Subcutaneous adipose tissue (tissue), 4 donors: ENCODE measurements around the gene PISD. TPM values are rescaled to one million over a fixed set of nuclear protein-coding genes. Genes with fewer than 3 reads are reported as not detected.

ENCODE experiments used
- total RNA-seq, 4 donors: library from RNA; depleted of rRNA; stranded (reverse); fragments of >200 nt; gene quantifications; one replicate each; pipeline ENCODE4 v1.1.0, GENCODE V29; 2016
- TF ChIP-seq, protein P1 (sequence below): fragments of 450-650 bp; IDR thresholded peaks from one replicate; pipeline ENCODE4 v1.5.1; 2016; ENCODE audit warnings: low read depth, mild to moderate bottlenecking, control low read depth, antibody characterized with exemption, moderate library complexity

PISD gene
- total RNA-seq, 4 donors from 2014 or later: 46.7 to 207 (median 61.1) TPM

DNA sequence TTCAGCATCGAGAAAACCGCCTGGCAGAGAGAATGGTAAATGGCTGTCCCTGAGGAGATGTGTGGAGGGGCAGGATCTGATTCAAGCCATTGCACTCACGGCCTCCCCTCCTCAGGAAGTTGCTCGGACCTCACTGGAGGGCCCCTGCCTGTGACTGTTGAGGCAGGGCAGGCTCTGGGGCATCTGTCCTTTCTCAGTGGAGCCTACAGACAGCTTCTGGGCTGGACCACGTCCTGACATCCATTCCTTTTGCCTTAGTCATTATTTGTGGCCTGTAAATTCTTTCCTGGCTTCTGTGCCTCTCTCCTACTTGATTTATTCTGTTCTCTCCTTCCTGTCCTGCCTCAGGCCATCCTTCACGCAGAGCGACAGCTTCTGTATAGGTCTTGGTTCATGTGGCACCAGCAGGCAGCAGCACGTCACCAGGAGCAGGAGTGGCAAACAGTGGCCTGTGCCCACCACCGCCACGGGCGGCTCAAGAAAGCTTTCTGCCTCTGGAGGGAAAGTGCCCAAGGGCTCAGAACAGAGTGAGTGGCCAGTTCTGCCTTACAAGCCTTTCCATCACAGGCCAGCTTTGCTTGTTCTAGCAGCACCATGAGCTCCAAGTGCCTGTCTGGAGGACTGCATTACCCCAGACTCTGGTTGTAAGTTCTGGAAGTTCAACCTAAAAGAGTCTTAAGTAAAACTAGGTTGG is 59.6 kb downstream of the PISD start:
- TF ChIP-seq, protein P1, sequence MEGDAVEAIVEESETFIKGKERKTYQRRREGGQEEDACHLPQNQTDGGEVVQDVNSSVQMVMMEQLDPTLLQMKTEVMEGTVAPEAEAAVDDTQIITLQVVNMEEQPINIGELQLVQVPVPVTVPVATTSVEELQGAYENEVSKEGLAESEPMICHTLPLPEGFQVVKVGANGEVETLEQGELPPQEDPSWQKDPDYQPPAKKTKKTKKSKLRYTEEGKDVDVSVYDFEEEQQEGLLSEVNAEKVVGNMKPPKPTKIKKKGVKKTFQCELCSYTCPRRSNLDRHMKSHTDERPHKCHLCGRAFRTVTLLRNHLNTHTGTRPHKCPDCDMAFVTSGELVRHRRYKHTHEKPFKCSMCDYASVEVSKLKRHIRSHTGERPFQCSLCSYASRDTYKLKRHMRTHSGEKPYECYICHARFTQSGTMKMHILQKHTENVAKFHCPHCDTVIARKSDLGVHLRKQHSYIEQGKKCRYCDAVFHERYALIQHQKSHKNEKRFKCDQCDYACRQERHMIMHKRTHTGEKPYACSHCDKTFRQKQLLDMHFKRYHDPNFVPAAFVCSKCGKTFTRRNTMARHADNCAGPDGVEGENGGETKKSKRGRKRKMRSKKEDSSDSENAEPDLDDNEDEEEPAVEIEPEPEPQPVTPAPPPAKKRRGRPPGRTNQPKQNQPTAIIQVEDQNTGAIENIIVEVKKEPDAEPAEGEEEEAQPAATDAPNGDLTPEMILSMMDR: no peak

DNA sequence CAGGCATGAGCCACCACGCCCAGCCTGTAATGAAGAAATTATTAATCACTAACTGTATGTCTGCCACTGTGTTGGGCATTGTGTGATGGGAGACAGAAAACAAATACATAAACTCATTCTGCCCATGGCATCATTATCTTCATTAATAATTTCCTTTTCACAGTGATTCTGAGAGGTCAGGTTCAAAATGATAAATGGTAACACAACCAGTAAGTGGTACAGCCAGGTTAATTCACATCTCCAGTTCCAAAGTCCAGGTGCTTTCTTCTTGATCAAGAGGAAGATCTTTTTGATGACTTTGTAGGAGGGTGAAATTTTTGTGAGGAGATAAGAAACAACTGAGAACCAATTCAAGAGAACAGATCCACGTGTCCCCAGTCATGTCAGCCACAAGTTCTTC is 66.7 kb downstream of the PISD start:
- TF ChIP-seq, protein P1: no peak

DNA sequence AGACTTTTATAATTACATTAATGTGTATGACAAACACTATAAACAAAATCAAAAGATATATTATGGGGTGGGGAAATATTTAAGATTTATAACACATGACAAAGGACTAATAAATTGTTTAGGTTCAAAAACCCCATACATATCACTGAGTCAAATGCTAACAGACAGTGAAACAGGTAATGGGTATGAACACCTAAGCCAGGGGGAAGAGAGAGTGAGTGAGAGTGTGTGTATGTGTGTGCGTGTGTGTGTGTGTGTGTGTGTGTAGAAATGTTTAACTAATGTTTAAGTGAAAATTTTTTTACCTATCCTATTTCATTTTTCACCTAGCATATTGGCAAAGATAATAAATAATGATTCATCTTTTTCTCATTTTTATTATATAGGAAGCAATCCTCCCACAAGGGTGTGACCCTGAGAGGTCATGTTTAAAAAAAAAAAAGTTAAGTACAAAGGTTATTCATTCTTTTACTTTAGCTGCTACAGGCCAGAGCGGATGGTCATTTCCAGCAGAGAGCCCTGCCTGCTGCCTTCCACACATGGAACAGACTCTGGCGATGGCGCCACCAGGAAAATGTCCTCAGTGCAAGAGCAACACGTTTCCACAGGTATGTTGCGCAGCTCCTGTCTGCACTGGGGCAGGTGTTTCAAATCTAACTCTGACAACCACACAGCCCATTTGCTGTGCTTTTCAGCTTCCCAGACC is 72.9 kb downstream of the PISD start:
- TF ChIP-seq, protein P1: no peak

DNA sequence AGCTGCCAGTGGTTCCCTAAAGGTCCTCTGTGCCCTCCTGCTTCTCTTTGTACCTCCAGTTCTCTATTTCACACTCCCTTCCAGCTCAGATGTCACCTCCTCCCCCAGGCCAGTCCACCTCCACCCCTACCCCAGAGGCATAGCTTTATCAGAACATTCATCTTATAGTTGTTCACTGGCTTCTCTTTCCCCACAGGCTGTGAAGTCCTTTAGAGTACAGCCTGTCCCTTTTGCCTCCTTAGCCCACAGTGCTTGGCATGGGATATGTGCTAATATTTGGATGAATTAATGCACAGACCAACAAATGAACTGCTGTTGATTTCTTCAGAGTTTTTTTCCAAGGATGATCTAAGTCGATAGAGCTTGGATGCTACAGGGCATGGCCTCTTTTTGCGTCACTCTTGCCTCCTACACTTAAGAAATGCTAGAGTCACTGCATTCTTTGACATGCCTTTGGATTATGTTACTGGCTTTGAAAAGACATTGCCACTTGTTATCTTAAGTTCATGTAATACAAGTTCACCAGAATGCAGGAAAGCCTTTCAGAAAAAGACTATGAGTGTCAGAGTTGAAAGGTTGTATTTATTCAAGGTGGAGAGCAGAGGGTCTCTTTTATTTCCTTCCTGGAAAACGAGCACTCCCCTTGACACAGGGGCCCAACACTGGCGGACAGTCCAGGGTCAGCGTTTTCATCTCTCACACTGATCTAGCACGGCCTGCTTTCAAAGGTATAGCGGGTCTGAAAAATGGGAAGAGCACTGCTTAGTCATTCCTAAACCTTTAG is 75.7 kb downstream of the PISD start:
- TF ChIP-seq, protein P1: no peak

DNA sequence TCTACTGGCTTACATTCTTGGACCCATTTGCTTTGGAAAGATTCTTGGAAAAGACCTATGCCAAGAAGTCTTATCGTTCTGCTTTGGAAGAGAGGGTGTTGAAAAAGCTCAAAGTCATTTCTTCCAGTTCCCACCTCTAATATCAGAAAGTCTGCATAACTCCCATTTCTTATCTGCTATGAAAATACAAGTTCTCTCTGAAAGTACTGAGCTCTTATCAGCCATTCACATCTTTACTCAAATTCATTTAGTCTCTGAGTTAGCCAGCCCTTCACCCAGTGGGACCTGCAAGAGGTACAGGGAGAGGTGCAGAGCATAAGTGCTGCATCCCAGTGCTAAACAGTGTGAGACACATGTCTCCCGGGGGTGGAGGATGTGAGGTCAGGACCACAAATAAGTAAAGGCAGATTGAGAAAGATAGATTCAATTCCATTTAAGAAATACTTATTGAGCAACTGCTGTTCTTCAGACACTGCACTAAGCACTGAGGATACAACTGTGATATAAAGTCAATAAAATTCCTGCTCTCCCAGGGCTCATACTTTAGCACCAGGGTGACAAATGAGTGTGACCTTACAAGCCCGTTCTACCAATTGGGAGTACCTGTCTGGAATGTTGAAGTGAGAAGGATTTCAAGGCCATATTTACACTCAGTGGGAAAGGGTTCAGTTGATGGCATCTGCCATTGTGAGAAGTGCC is 76.7 kb downstream of the PISD start:
- TF ChIP-seq, protein P1: no peak

DNA sequence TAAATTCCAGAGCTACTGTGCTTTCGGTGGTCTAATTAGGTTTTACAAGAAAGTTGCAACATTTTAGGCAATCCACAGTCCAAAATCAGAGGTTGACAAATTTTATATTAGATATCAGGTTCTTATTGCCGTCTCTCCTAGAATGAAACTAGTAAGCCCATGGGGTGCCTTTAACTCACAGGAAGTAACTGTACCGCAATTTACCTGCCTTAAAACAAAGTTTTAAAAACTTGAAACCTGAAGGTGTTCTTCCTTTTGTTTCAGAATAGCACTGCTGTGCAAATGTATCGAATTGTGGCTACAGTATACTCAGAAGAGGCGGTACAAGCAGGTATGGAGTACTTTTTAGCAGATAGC is 77.2 kb downstream of the PISD start:
- TF ChIP-seq, protein P1: no peak
